ENCODE data around the gene CACNA1F. TPM values are rescaled to one million over a fixed set of nuclear protein-coding genes. Genes with fewer than 3 reads are reported as not detected.
A peak's percentile ranks its signal among the peaks of the same experiment; 100 is the strongest.

The CACNA1F gene
- total RNA-seq, 1 experiment from 2014 or later, result not detected

DNA sequence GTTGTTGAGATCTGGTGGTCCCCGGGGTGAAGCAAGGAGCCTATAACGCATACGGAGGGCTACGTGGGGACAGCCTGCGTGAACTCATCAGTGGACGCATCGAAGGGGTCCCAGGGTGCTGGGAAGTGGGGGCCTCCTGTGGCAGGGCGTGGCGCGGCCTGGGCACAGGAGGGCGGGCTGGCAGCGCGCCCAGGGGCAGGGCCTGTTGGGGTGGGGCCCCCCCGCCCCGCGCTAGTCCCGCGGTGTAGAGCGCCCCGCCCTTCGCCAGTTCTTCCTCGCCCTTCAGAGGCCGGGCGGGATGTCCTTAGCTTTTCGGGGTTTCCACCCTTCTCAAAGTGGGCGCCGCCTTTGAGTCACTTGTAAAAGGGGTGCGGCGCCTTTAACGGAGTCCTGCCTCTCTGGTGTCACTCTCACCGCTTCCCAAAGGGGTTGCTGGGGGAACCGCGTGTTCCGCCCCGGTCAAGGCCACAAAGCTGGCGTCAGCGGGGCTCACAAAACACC, 60.8 kb downstream of the CACNA1F start:
- no peaks in the 10 kb centered on the region for H3K79me2 ChIP-seq (ENCODE audit: low read depth)
- intact Hi-C loops (cut with micrococcal nuclease; ENCODE audit: unreplicated experiment), result loop anchor here (5.0 kb wide), 1 partner anchor 50 kb away; the partner anchor contains the start of gene GPKOW
- no peaks in the 10 kb centered on the region for H3K9me3 ChIP-seq (ENCODE audit: insufficient read depth, low read depth)
- H3F3A ChIP-seq (ENCODE audit: insufficient read depth, low read depth), result no peaks in the 10 kb centered on the region
- H3K4me2 ChIP-seq, result peak overlapping the region; percentile 64
- no peaks in the 10 kb centered on the region for H3K36me3 ChIP-seq (ENCODE audit: low read depth)
- ChIA-PET CTCF (no interaction called here), POLR2A (ENCODE audit: unreplicated experiment) (interaction anchor here (0.7 kb wide), 2 partner anchors 10 to 17 kb away, joined by 3 to 5 read pairs; partner anchors contain the start of gene MAGIX)
- no peak for TF ChIP-seq EZH2 (IDR thresholded peaks at IDR 0.05; ENCODE audit: low read depth)
- no peak for TF ChIP-seq CTCF (conservative IDR thresholded peaks at IDR 0.05)
- peak; percentile 57 to 63 for DNase-seq
- no peak overlapping the region for H2AFZ ChIP-seq
- peak overlapping the region; percentile 56; the same call in 1 of the 2 replicates for H3K4me3 ChIP-seq
- BruUV-seq (replicated peaks), result no TSS peak
- no peak overlapping the region for H3K27ac ChIP-seq
- no peaks in the 10 kb centered on the region for H3K27me3 ChIP-seq (ENCODE audit: insufficient read depth, low read depth)
- H3K9me2 ChIP-seq (ENCODE audit: insufficient read depth), result no peaks in the 10 kb centered on the region
- H3K4me1 ChIP-seq (replicated peaks; ENCODE audit: insufficient read depth), result no peaks in the 10 kb centered on the region
- H4K20me1 ChIP-seq (ENCODE audit: insufficient read depth), result no peaks in the 10 kb centered on the region

- Histone ChIP-seq H3K9me3 (ENCODE audit: insufficient read depth, low read depth) (no peaks in the 10 kb centered on the region), H3K27ac (no peak within 1 kb of the TSS), H3K36me3 (ENCODE audit: low read depth) (no peaks in the 10 kb centered on the region), H3K9me2 (ENCODE audit: insufficient read depth) (no peaks in the 10 kb centered on the region), H3F3A (ENCODE audit: insufficient read depth, low read depth) (no peaks in the 10 kb centered on the region), H3K4me2 (peak within 1 kb of the TSS; percentile 64), H4K20me1 (ENCODE audit: insufficient read depth) (no peaks in the 10 kb centered on the region), H3K4me1 (replicated peaks; ENCODE audit: insufficient read depth) (no peaks in the 10 kb centered on the region), H3K79me2 (ENCODE audit: low read depth) (no peaks in the 10 kb centered on the region), H3K4me3 (peak within 1 kb of the TSS; percentile 56; the same call in 1 of the 2 replicates), H3K27me3 (ENCODE audit: insufficient read depth, low read depth) (no peaks in the 10 kb centered on the region), H2AFZ (no peak within 1 kb of the TSS)
- intact Hi-C loops (cut with micrococcal nuclease; ENCODE audit: unreplicated experiment), result loop anchor here (5.0 kb wide), 1 partner anchor 50 kb away; the partner anchor contains the start of gene GPKOW
- ChIA-PET POLR2A (ENCODE audit: unreplicated experiment) (no interaction called here), CTCF (no interaction called here)
- BruUV-seq (replicated peaks), result TSS peak; percentile 26
- no peak for TF ChIP-seq EZH2 (IDR thresholded peaks at IDR 0.05; ENCODE audit: low read depth)
- no peak for TF ChIP-seq CTCF (conservative IDR thresholded peaks at IDR 0.05)
- DNase-seq, result peak; percentile 46 to 59
Observed at GRCh38 chrX:49171752-49172279, 61.3 kb downstream of the CACNA1F start, which contains the start of gene PLP2. TSS of gene PLP2 (plus strand) at chrX:49171898. CDS start at chrX:49172001, 103 bp downstream.

GRCh38 chrX:49167740-49168108, 65.4 kb downstream of the CACNA1F start:
- no TSS peak for BruUV-seq (replicated peaks)
- H3F3A ChIP-seq (ENCODE audit: insufficient read depth, low read depth), result no peaks in the 10 kb centered on the region
- intact Hi-C loops (cut with micrococcal nuclease; ENCODE audit: unreplicated experiment), result loop anchor here (2.0 kb wide), 1 partner anchor 17 kb away; no protein-coding TSS in a partner anchor
- H2AFZ ChIP-seq, result no peak overlapping the region
- H3K4me3 ChIP-seq, result no peak overlapping the region
- no peaks in the 10 kb centered on the region for H3K9me3 ChIP-seq (ENCODE audit: insufficient read depth, low read depth)
- H3K4me1 ChIP-seq (replicated peaks; ENCODE audit: insufficient read depth), result no peaks in the 10 kb centered on the region
- TF ChIP-seq CTCF (conservative IDR thresholded peaks at IDR 0.05) (no peak), EZH2 (IDR thresholded peaks at IDR 0.05; ENCODE audit: low read depth) (no peak)
- no peak for DNase-seq
- H3K79me2 ChIP-seq (ENCODE audit: low read depth), result no peaks in the 10 kb centered on the region
- ChIA-PET POLR2A (ENCODE audit: unreplicated experiment) (interaction anchor here (0.6 kb wide), 1 partner anchor 22 kb away, joined by 12 read pairs; no protein-coding TSS in a partner anchor), CTCF (no interaction called here)
- no peaks in the 10 kb centered on the region for H3K9me2 ChIP-seq (ENCODE audit: insufficient read depth)
- no peaks in the 10 kb centered on the region for H3K36me3 ChIP-seq (ENCODE audit: low read depth)
- H3K27ac ChIP-seq, result no peak overlapping the region
- H3K27me3 ChIP-seq (ENCODE audit: insufficient read depth, low read depth), result no peaks in the 10 kb centered on the region
- H3K4me2 ChIP-seq, result no peak overlapping the region
- no peaks in the 10 kb centered on the region for H4K20me1 ChIP-seq (ENCODE audit: insufficient read depth)
